DND-41 (cell line): Measurements from ENCODE around the gene CDS1.

Source experiments
- CTCF ChIP-seq: IDR thresholded peaks from 2 replicates; pipeline ENCODE4 v1.5.1; 2012; ENCODE audit warnings: borderline replicate concordance, low read length, moderate library complexity, mild to moderate bottlenecking; ENCODE audit not compliant: poor library complexity, severe bottlenecking; ENCODE audit errors: extremely low read depth
- EZH2 ChIP-seq: IDR thresholded peaks from 3 replicates; pipeline ENCODE4 v1.6.1; 2012; ENCODE audit warnings: borderline replicate concordance, low read depth, mild to moderate bottlenecking, moderate library complexity, low read length, inconsistent platforms; ENCODE audit not compliant: severe bottlenecking

DNA sequence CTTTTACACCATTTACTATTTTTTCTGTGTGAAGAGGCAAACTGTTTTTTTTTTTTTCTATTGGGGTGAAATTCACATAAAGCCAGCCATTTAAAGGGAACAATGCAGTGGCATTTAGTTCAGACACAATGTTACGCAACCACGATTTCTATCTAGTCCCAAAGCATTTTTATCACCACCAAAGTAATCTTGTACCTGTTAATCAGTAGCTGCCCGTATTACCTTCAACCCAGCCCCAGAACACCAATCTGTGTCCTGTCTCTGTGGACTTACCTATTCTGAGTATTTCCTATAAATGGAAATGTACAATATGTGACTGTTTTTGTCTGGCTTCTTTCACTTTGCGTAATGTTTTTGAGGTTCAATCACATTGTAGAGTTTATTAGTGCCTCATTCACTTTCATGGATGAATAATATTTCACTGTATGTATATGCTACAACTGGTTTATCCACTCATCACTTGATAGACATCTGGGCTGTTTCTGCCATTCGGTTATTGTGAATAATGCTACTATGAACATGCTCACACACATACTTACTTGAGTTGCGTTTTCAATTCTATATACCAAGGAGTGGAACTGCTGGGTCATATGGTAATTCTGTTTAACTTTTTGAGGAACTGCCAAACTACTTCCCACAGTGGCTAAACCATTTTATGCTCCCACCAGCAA, 116.2 kb downstream of the CDS1 start:
- TF ChIP-seq CTCF (no peak), EZH2 (no peak)
